HS-27A (cell line): ENCODE results near the gene PDGFC.
A peak's percentile ranks its signal among the peaks of the same experiment; 100 is the strongest.

Experiments used
- DNase-seq: peaks from one replicate; pipeline ENCODE4 v3.0.0-alpha.2; 2012; ENCODE audit warnings: low read depth, missing footprints

Gene PDGFC

DNA sequence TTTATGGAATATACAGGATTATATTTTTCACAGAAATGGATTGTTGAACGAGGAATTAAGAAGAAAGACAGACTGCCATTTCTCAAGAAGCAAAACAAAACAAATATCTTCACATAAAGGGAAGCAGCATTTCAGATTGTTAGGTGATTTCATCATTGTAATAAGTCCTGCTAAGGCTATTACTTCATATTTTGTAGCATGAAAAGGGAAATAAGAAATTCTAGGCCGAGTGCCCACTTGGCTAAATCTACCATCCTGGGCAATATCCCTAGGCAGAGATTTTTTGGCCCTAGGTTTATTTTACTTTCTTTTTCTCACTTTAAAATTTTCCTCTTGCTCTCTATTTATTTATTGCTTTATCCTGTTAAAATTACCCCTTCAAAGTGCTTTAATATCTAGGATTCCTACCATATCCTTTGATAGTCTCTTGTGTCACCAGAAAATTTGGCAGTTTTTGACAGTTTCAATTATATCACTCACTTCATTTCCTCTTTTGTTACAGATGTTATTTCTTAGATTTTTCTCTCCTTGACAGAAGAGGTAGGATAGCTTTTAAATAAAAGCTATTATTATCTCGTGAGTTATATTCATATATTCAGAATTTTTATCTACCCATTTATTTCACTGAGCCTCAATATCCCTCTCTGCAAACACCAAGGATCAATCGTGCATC is 142.3 kb downstream of the PDGFC start:
- DNase-seq: no peak

DNA sequence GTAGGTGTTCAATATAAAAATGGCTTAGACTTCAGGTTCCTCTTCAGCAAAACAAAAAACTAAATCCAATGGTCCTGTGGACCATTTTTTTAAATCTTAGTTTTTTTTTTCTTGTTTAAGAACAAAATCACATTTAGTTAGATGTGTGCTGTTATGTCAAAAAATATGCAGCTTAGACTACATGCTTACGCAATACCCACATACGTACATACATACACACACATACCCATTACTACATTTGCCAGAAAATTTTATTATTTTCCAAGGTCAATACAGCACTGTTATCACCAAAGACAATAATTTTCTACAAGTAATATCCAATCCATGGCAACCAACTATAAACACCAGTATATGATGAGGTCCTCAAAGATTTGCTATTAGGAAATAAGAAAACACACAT is 144.1 kb downstream of the PDGFC start:
- DNase-seq: no peak

DNA sequence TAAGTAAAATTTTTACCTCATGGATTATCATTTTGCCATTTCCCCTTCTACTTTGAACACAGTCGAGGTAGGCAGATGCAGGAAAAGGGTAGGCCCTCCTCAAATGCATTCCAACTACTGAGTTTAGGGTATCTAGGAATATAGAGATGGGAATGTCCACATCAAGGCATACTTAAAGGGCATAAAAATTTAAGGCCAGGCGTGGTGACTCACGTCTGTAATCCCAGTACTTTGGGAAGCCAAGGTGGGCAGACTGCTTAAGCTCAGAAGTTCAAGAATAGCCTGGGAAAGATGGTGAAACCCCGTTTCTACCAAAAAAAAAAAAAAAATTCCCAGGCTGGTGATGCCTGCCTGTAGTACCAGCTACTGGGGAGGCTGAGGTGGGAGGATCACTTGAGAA is 146.5 kb downstream of the PDGFC start:
- DNase-seq: no peak

DNA sequence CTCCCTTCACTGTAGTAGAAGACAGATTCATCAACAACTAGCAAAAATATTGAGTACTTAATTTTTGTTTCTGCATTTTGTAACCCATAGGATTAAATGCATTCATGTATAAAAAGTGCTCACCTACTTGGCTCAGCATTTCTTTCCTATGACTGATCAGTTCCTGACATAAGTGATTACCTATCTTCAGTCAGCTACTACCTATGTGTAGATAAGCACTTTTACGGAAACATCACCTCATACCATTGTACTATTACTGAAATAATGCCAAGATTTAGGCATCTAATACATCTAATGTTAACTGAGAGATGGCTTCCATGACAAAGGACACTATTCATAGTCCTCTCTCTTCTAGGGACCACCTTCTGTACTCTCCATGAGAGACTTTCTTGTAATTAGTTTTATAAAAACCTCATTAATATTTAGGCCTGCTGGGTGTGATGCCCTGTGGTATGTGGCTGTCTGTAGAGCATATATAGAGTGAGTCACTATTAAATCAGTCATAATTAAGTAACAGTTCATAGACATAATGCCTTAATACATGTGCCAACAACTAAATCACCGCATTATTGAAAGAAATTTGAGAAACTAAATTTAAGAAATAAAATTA is 147.0 kb downstream of the PDGFC start:
- DNase-seq: no peak

DNA sequence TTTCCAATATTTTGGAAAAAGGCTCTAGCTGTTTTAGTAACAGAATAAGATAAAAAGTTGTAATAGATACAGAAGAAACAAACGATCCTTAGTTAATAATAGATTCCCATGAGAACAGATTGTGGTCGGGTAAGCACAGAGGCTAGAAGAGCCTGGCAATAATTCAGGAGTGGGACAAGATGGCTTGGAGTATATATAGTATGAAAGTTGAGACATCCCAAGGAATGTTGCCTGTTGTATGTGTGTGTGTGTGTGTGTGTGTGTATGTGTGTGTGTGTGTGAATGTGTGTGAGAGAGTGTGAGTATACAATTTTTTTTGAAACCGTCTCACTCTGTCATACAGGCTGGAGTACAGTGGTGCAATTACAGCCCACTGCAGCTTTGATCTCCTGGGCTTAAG is 150.7 kb downstream of the PDGFC start:
- DNase-seq: no peak

DNA sequence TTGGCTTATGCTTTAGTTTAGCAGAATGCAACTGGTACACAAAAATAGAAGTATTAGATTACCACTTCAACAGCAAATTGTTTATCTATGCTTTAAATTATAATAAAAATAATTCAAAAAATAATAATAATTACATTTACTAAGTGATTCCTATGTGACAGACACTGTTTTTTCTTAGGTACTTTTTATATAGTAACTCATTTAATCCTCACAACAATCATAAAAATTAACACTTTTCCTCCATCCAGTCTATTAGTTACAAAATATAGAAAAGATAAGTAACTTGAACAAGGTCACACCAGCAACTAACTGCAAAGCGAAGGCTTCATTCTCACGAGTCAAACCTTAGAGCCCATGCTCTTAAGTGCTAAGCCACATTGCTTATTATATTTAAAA is 155.2 kb downstream of the PDGFC start:
- DNase-seq: no peak

DNA sequence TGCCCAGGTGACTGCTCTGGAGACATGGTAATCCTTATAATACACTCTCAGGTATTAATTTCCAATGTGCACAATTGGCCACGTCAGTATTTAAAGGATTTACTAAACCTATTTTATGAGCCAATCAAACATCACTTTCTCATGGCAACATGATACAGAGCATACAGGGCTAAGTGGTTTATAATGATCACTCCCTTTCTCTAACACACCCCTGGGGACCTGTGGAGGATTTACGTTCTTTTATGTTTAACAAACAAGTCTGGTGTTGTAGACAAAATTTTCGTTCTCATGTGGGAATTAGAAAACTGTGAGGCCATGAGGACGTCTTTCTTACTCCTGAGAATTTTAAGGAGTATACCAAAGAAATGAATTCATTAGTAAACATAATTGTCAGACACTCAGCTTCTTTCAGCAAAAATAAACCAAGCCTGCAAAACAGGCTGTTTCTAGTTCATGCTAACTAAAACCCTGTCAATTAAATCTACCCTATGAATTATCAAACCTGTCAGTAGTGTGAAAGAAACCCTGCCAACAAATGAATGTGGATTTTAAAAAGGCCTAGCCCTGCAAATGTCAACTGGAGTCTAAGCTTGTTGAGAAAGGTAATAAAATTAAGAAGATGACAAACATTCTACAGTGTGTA is 155.8 kb downstream of the PDGFC start:
- no peak for DNase-seq

DNA sequence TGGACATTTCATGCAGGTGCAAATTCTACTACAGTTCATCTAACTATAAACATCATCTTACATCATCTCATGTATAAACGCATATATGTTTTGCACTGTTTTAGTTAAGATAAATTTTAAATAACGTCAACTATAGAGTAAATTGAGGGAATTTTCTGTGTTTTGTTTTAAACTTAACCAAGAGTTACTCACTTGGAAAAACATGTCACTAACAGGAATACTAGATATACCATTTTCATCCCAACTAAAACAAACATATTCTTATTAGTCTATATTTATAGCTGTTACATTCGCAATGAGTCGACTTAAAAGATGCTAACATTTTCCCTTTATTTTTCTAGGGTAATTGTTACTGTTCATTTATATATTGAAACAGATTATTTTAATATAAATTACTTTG is 159.6 kb downstream of the PDGFC start:
- no peak for DNase-seq

DNA sequence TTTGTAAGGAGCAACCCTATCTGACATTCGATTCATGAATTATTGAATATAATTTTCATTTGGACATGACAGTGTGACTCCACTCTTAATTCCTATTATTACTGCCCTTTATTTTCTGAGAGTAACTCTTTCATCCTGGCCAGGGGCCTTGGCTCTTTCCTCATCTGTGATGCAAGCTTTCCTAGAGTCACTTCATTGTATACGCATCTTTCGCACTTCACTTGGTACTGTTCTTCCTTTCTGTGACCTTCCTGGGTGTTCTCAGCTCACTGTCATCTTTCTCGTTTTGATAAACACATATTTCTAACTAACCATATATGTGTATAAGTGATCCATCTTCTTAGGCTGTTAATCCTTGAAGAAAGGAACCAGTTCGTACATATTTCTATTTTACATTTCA is 160.3 kb downstream of the PDGFC start:
- no peak for DNase-seq

DNA sequence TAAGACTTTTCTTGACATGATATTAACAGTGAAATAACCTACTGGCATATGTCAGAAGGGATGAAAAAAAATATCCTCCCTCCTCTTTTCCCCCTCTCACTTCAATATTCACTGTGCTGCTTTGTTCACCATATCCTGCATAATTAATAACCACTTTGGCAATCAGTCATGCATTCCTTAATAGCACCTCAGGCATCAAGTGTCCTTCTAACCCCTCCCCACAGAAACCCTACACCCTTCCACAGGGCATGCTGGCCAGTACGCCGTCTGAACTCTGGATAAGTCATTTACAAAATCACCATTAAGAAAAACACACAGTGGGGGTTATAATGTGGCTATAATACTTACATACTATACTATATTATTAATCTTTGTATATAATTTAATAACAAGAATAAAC is 165.9 kb downstream of the PDGFC start:
- DNase-seq: no peak

DNA sequence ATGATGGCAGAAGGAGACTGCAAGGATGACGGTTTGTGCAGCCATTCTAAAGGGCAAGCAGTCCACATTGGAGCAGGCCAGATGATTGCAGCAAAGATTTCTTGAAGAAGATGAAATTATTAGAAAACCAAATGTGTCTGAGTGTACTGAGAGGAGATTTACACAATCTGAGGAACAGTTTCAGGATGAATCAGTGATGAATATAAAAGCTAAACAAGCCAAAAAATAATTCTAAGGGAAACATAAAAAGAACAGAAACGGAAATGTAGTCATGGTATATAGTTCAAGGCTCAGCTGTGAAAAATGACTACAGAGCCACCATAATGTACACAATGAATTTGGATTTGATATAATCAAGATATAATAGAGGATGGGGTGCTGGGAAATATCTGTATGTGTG is 168.5 kb downstream of the PDGFC start:
- no peak for DNase-seq

DNA sequence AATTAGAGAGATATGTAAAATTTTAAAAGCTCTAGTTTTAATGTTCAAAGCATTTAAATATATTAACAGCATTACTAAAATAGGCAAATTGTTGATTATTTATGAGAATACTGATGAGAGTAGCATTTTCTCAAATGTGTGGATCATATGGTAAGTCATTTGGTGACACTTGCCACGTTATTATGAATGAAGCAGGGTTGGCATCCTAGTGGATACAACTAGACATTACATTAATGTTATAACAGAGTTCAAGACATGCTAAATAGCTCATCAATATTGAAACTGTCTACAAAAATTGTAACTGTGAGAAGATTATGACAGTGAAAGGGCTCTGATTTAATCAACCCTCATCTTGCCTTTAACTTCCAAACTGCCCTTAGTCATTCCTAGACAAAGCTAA is 171.1 kb downstream of the PDGFC start:
- no peak for DNase-seq

DNA sequence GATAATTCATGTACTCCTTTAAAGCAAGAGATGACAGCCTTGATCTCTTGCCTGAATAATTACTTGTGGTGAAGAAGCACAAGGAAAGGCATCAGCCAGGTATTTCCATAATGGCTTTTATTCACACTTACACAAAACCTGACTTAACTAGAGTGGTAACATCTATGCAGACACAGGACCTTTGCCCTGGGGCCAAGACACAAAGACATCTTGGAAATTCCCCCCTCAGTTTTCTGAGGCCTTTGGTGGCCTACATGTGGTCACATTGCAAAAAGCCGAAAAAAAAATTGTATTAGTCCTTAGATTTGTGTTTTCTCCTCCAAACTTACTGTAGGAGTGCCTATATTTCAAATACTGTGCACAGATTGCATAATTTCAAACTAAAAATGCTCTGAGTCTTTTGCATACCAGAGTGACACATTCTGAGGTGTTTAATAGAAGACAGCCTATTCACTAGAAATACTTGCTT is 172.4 kb downstream of the PDGFC start:
- no peak for DNase-seq

DNA sequence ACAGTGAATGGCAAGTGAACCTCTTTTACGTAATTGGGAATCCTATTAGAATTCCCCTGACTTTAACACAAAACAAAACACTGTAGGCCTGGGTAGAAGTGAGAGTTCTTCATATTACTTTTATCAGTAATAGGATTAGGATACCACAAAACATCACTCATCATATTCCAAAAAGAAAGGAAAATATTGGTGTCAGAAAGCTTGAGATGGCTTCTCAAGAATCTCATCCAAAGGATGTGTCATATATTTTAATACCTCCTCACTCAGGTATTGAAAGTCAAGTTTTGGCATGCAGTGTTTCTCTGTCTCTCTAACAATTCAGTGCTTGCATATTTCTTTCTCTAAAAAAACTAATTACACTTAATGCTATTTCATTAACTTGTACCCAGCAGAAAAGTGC is 173.2 kb downstream of the PDGFC start:
- no peak for DNase-seq

DNA sequence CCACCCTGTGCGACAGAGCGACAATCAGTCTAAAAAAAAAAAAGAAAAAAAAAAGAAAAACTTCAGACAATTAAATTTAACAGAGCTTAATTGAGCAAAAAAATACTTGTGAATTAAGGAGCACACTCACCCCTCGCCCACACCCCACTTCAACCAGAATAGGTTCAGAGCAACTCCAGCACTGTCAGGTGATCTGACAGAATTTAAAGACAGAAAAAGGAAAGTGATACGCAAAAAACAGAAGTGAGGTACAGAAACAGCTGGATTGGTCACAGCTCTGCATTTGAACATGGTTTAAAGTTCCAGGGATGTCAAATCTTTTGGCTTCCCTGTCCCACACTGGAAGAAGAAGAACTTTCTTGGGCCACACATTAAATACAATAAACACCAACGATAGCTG is 174.4 kb downstream of the PDGFC start:
- DNase-seq: no peak

DNA sequence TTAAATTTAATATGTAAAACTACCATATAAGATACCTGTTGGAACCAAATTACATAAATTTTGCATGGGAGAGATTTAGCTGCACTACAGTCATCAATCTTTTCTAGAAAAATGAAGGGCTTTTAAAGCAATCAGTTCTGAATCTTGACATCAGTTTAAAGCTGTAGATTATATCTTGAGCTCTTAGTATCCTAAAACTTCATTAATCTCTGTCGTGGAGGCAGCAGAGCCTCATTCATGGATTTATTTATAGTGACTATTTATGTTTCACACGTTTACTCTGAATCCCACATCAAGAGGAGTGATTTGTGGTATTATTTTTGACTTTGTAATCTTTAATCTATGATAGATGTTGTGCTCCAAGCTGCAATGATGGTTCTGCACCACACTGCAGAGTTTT is 175.9 kb downstream of the PDGFC start:
- DNase-seq: no peak

DNA sequence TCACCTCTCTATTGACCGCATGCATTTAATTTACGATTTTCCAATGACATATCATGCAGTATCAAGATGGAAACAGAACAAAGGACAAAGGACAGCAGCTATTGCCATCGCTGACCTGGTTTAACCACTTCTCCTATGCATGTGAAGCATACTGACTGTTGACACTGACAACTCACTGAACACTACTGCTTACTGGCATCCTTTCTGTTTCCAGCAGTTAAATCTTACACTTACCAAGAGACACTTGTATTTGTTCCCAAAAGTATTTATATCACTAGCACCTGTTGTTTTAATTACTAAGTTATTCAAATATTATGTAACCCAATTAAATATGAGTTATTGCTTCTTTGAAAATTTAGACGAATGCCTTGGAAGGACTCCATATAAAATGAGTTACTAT is 176.7 kb downstream of the PDGFC start:
- DNase-seq: no peak

DNA sequence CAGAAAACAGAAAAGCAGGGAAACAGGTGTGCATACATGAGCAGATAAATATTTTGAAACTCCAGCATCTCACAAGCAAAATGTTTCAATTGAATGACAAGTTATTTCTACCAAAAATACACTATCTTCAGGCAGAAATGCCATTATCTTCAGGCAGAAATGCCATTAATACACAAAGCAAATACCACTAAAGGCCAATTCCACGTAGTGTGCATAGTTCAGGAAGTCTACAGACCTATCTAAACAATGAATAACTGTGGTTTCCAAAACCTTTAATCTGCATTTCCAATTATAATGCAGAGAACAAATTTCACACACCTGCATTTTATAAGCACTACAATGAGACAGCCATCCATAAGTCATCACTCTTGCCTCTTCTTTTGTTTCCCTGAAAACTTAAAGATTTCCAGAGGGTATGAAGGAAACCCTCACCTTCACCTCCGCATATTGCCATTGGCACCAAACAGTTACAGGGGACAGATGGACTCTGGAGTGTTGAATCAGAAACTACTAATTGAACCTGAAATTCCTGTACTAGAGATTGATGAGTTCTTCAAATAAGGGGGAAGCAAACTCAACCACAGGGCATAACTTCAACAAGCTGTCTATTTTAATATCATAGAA is 179.0 kb downstream of the PDGFC start:
- no peak for DNase-seq

DNA sequence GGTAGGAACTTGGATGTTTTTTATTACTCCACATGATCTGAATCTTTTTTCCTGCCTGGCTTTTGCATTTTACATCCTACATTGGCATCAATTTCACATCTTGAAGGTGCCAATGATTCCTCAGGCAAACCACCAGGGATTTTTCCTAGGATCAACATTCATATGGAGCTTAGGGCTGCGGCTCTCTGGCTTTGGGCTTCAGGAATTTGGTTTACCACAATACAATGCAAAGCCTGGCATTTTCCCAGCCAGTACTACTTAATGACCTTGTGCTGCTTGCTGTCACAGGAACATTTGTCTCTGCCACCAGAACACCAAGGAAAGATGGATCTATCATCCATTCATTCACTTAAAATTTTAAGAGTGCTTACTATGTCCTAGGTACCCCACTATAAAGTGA is 180.7 kb downstream of the PDGFC start:
- DNase-seq: peak; percentile 89

DNA sequence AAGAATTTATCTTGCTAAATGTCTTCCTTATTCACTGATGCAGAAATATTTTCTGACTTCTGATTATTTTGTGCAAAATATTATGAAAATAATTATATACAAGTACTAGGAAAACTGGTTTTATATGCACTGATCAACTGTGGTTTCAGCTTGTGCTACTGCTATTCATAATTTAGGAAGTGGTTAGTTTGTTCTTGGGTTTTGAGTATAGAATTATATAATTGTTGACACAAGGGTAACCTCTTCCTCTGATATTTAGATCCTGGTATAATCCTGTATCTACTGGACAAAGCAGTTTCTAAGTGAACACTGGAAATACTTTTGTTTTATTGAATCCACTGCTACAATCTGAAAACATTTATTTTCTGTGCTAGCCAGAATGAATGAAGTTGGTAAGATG is 182.8 kb downstream of the PDGFC start:
- DNase-seq: no peak

DNA sequence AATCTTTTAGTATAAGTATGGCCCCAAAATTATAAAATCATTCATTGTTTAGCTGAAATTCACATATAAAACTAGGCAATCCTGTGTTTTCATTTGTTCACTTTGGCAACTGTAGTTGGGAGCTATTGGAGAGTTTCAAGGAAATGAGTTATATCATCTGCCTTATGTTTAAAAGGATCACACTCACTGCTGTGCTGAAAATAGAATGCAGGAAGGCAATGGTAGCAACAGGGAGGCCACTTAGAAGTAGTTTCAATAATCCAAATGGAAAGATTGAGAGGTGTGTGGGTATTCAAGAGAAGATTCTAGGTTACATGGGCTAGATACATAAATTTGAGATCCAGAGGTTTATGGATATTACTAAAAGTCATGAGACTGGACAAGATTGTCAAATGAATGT is 184.9 kb downstream of the PDGFC start:
- no peak for DNase-seq

DNA sequence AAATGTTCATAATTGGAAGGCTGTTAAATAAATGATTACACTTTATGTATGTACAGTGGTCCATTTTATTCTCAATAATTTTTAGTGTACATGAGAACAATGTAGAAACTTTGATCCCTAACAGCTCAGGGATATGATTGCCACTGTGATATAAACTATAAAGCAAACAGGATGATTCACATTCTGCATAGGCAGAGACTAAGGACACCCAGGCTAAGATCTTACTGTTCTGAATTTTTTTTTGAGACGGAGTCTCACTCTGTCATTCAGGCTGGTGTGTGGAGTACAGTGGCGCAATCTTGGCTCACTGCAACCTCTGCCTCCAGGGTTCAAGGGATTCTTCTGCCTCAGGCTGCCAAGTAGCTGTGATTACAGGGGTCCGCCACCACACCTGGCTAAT is 186.6 kb downstream of the PDGFC start:
- no peak for DNase-seq

DNA sequence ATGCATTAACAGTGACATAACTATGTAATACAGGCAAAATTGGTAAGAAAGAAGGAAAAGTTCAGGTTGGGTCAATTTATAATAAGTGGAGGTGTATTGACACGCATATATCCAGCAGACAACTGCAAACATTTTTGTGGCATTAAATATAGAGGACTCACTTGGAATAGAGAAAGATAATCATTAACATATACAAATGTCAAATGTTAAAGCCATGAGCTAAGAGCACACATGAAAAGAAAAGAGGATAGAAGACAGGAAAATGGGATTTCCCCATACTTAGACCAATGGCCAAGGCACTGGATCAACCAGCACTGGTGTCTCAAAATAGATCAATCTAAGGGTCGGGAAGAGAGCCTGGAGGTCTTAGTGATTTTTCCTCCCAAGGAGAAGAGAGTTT is 187.6 kb downstream of the PDGFC start:
- no peak for DNase-seq
